Cardiac fibroblast (primary cell): ENCODE measurements around the gene ZNF513.

ENCODE experiments used
- DNase-seq, 2 donors: peaks; one replicate each; pipeline versions ENCODE4 v3.0.0 to v3.0.0-alpha.2; 2010; ENCODE audit warnings: low read depth in 2 of 2
- H3K4me3 ChIP-seq, 2 donors: replicated peaks in 1 of 2; 1 replicate in 1 of 2; 2 replicates in 1 of 2; pipeline ENCODE4 v1.5.1; 2011; ENCODE audit warnings: low read depth in 2 of 2, low read length in 2 of 2, mild to moderate bottlenecking in 2 of 2, moderate library complexity in 1 of 2
- CTCF ChIP-seq: IDR thresholded peaks from one replicate; pipeline ENCODE4 v1.5.1; 2011; ENCODE audit warnings: low read depth, mild to moderate bottlenecking, low read length, inconsistent platforms

The ZNF513 gene

GRCh38 chr2:27407798-27408491 lies 27.4 kb upstream of the ZNF513 start:
- TF ChIP-seq CTCF = peak; percentile 60
- DNase-seq = peak; percentile 68 to 76

GRCh38 chr2:27400348-27401135 lies 20.0 kb upstream of the ZNF513 start:
- H3K4me3 ChIP-seq = no peak overlapping the region
- TF ChIP-seq CTCF = no peak
- no peak for DNase-seq

More at GRCh38 chr2:27407798-27408491, 27.4 kb upstream of the ZNF513 start:
- H3K4me3 ChIP-seq = peak overlapping the region; percentile 98 to 99

- DNase-seq = no peak
- H3K4me3 ChIP-seq = no peak overlapping the region
- no peak for TF ChIP-seq CTCF
Observed at GRCh38 chr2:27398962-27399361, 18.4 kb upstream of the ZNF513 start.

GRCh38 chr2:27393225-27393624 lies 12.7 kb upstream of the ZNF513 start:
- TF ChIP-seq CTCF = no peak
- no peak overlapping the region for H3K4me3 ChIP-seq
- DNase-seq = no peak

- no peak overlapping the region for H3K4me3 ChIP-seq
- no peak for DNase-seq
- no peak for TF ChIP-seq CTCF
Observed at GRCh38 chr2:27390822-27391679, 10.5 kb upstream of the ZNF513 start.

GRCh38 chr2:27381577-27382181 lies 1.1 kb upstream of the ZNF513 start:
- H3K4me3 ChIP-seq = no peak overlapping the region
- DNase-seq = no peak
- TF ChIP-seq CTCF = no peak
